NCI-H226 (cell line): ENCODE measurements around the gene MYRF.

Experiments
- DNase-seq: peaks from one replicate; pipeline ENCODE4 v3.0.0-alpha.2; 2015

Gene MYRF

GRCh38 chr11:61800331-61801281, 48.2 kb downstream of the MYRF start:
- no peak for DNase-seq

- no peak for DNase-seq
These were observed 50.2 kb downstream of the MYRF start for GRCh38 chr11:61802605-61803004.

GRCh38 chr11:61803889-61804647, 51.6 kb downstream of the MYRF start:
- no peak for DNase-seq

- DNase-seq = no peak
These were observed 52.7 kb downstream of the MYRF start for GRCh38 chr11:61805146-61805545.

- no peak for DNase-seq
These were observed 54.3 kb downstream of the MYRF start for GRCh38 chr11:61806785-61807184.

- no peak for DNase-seq
These were observed 58.3 kb downstream of the MYRF start for GRCh38 chr11:61810671-61811175.

GRCh38 chr11:61811831-61812230, 59.4 kb downstream of the MYRF start:
- DNase-seq = no peak

- no peak for DNase-seq
These were observed 60.4 kb downstream of the MYRF start for GRCh38 chr11:61812736-61813411.

- DNase-seq = peak; percentile 42
These were observed 62.0 kb downstream of the MYRF start for GRCh38 chr11:61814247-61814957.

- DNase-seq = peak; percentile 97
These were observed 62.7 kb downstream of the MYRF start for GRCh38 chr11:61814958-61815789.

- peak; percentile 89 for DNase-seq
These were observed 63.6 kb downstream of the MYRF start for GRCh38 chr11:61815790-61816735.

- DNase-seq = peak; percentile 94
These were observed 64.5 kb downstream of the MYRF start, which contains the start of gene FADS1 for GRCh38 chr11:61816736-61817455. FADS1 (minus strand) TSS chr11:61817003; CDS start chr11:61816929, 74 bp downstream.

- no peak for DNase-seq
These were observed 65.2 kb downstream of the MYRF start for GRCh38 chr11:61817471-61818202.

- DNase-seq = peak; percentile 56
These were observed 67.7 kb downstream of the MYRF start for GRCh38 chr11:61820174-61820573.

- DNase-seq = no peak
These were observed 74.6 kb downstream of the MYRF start for GRCh38 chr11:61826930-61827570.

GRCh38 chr11:61827571-61828378, 75.3 kb downstream of the MYRF start, which contains the start of gene FADS2:
FADS2 (plus strand) TSS chr11:61828300; CDS start chr11:61828391, 91 bp downstream.
- no peak for DNase-seq

GRCh38 chr11:61828379-61828628, 75.9 kb downstream of the MYRF start:
- DNase-seq = no peak
